Endodermal cell (in vitro differentiated cells): Measurements from ENCODE around the gene UBL3. TPM values are rescaled to one million over a fixed set of nuclear protein-coding genes. Genes with fewer than 3 reads are reported as not detected.

Experiments used
- DNase-seq: peaks from one replicate; pipeline ENCODE4 v3.0.0-alpha.2; 2017
- H3K27ac ChIP-seq: 2 replicates; pipeline ENCODE4 v1.5.1; 2013; ENCODE audit warnings: mild to moderate bottlenecking, low read depth, low read length, moderate library complexity
- H3K27me3 ChIP-seq: 2 replicates; pipeline ENCODE4 v1.6.1; 2013; ENCODE audit warnings: mild to moderate bottlenecking, low read length, moderate library complexity; ENCODE audit not compliant: insufficient read depth, control insufficient read depth, poor library complexity, severe bottlenecking
- H3K36me3 ChIP-seq: 2 replicates; pipeline ENCODE4 v1.7.0; 2013; ENCODE audit warnings: mild to moderate bottlenecking, low read length, moderate library complexity; ENCODE audit not compliant: control insufficient read depth, insufficient read depth
- H3K4me1 ChIP-seq: one replicate; pipeline ENCODE4 v1.7.0; 2013; ENCODE audit warnings: low read length; ENCODE audit not compliant: control insufficient read depth, insufficient read depth
- H3K4me3 ChIP-seq: 2 replicates; pipeline ENCODE4 v1.5.1; 2013; ENCODE audit warnings: mild to moderate bottlenecking, low read length, moderate library complexity
- H3K9ac ChIP-seq: 2 replicates; pipeline ENCODE4 v1.6.1; 2013; ENCODE audit warnings: mild to moderate bottlenecking, low read length, moderate library complexity; ENCODE audit not compliant: poor library complexity, severe bottlenecking; ENCODE audit errors: extremely low read depth
- H3K9me3 ChIP-seq: 2 replicates; pipeline ENCODE4 v1.6.1; 2013; ENCODE audit warnings: mild to moderate bottlenecking, low read length, moderate library complexity; ENCODE audit not compliant: control insufficient read depth
- H3K27ac Mint-ChIP-seq: 2 replicates; pipeline ENCODE4 v1.8.0; 2020; ENCODE audit warnings: mixed read lengths
- H3K27me3 Mint-ChIP-seq: 2 replicates; pipeline ENCODE4 v1.8.0; 2021; ENCODE audit warnings: mild to moderate bottlenecking, mixed read lengths; ENCODE audit not compliant: insufficient read depth
- H3K36me3 Mint-ChIP-seq: 2 replicates; pipeline ENCODE4 v1.8.0; 2020; ENCODE audit warnings: low read depth, mixed read lengths
- H3K4me1 Mint-ChIP-seq: 2 replicates; pipeline ENCODE4 v1.8.0; 2020; ENCODE audit warnings: mixed read lengths
- H3K4me3 Mint-ChIP-seq: 2 replicates; pipeline ENCODE4 v1.8.0; 2020; ENCODE audit warnings: mild to moderate bottlenecking, moderate library complexity, mixed read lengths
- H3K9me3 Mint-ChIP-seq: 2 replicates; pipeline ENCODE4 v1.8.0; 2020; ENCODE audit warnings: mild to moderate bottlenecking, mixed read lengths
- CTCF ChIP-seq: fragments of 200-600 bp; sonication (generic); conservative IDR thresholded peaks from 2 replicates; pipeline ENCODE4 v1.5.0; 2021; ENCODE audit warnings: antibody characterized with exemption, mild to moderate bottlenecking
- WGBS, 2 experiments: methylation state at CpG; one replicate each; pipeline versions ENCODE4 v1.1.5 to v1.1.7; 2013; ENCODE audit warnings: missing lambda C conversion rate in 2 of 2, mixed read lengths in 1 of 2; ENCODE audit not compliant: insufficient coverage in 1 of 2, insufficient read length in 1 of 2; 5-methylcytosine and 5-hydroxymethylcytosine counted together
- total RNA-seq, 2 donors: library from RNA; stranded (reverse); fragmentation: NEBNext Ultra II Directional in 1 of 2; extraction: Animal tissue kit (Norgen Biotek cat#: 25700) in 1 of 2; gene quantifications; 2 replicates in 1 of 2; 3 replicates in 1 of 2; pipeline ENCODE4 v1.2.1, GENCODE V29; 2021

Gene UBL3
- total RNA-seq, 2 donors from 2014 or later = 16.5 to 22.3 TPM

- Histone ChIP-seq H3K4me3 (no peak overlapping the region), H3K4me1 (peaks cover 10% of the 10 kb centered on the region), H3K27me3 (no peaks in the 10 kb centered on the region), H3K36me3 (no peaks in the 10 kb centered on the region), H3K9me3 (no peaks in the 10 kb centered on the region), H3K9ac (no peak overlapping the region), H3K27ac (no peak overlapping the region)
- peaks cover 13% of the 10 kb centered on the region for H3K4me1 Mint-ChIP-seq
- H3K4me3 Mint-ChIP-seq = no peak overlapping the region
- no peaks in the 10 kb centered on the region for H3K36me3 Mint-ChIP-seq
- H3K9me3 Mint-ChIP-seq = no peaks in the 10 kb centered on the region
- DNase-seq = no peak
- H3K27me3 Mint-ChIP-seq = no peaks in the 10 kb centered on the region
- no peak for TF ChIP-seq CTCF
- whole genome bisulfite sequencing, 2 experiments = 92% methylated on average over 1 of the region's 1 CpG; no CpG with 5 or more reads in 1 of the 2 experiments
- no peak overlapping the region for H3K27ac Mint-ChIP-seq
These were observed 7.8 kb upstream of the UBL3 start for GRCh38 chr13:29858231-29858630.

DNA sequence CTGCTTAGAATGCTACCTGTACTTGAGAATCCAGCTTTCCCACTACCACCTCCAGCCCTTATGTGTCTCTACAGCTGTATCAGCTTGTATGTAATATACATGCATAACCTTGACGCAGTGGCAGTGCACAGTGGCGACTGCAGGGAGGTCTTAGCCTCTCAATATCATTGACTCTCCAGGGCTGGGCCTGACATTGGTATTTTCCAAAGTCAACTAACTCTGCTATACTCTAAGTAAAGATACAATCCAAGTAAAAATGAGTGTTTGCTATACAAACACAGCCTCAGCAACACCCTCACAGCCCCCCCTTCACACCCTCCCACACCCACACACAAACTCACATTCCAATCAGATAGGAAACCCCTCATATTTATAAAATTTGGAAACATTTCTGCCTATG lies 6.7 kb upstream of the UBL3 start:
- peaks cover 13% of the 10 kb centered on the region for H3K4me1 Mint-ChIP-seq
- DNase-seq = no peak
- 96% methylated on average over 2 of the region's 2 CpGs; no CpG with 5 or more reads in 1 of the 2 experiments for WGBS, 2 experiments
- no peaks in the 10 kb centered on the region for H3K9me3 Mint-ChIP-seq
- H3K27me3 Mint-ChIP-seq = no peaks in the 10 kb centered on the region
- no peak overlapping the region for H3K4me3 Mint-ChIP-seq
- no peaks in the 10 kb centered on the region for H3K36me3 Mint-ChIP-seq
- H3K27ac Mint-ChIP-seq = no peak overlapping the region
- peaks cover 10% of the 10 kb centered on the region for H3K4me1 ChIP-seq
- H3K27me3 ChIP-seq = no peaks in the 10 kb centered on the region
- no peak overlapping the region for H3K9ac ChIP-seq
- H3K9me3 ChIP-seq = no peaks in the 10 kb centered on the region
- H3K4me3 ChIP-seq = no peak overlapping the region
- H3K36me3 ChIP-seq = no peaks in the 10 kb centered on the region
- no peak overlapping the region for H3K27ac ChIP-seq
- TF ChIP-seq CTCF = no peak

DNA sequence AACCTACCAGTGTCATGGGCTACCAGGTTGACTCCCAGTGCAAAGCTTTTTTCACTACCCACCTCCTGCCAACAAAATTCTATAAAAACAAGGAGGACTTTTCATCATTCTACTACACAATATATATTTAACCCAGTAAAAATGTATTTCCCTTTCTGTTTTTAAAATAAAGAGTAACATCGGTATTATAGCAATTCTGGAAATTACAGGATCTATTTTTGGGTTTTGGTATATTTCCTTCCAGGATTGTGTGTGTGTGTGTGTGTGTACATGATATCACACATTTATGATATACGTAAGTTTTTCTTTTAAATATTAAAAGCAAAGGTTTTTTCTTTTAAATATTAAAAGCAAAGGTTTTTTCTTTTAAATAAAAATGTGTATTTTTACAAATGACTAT lies 6.0 kb upstream of the UBL3 start:
- Mint-ChIP-seq H3K4me3 (no peak overlapping the region), H3K27ac (no peak overlapping the region), H3K27me3 (no peaks in the 10 kb centered on the region), H3K36me3 (no peaks in the 10 kb centered on the region), H3K9me3 (no peaks in the 10 kb centered on the region), H3K4me1 (peaks cover 13% of the 10 kb centered on the region)
- WGBS, 2 experiments = 100% methylated on average over 1 of the region's 2 CpGs; no CpG with 5 or more reads in 1 of the 2 experiments
- H3K27ac ChIP-seq = no peak overlapping the region
- DNase-seq = no peak
- no peaks in the 10 kb centered on the region for H3K9me3 ChIP-seq
- no peak overlapping the region for H3K9ac ChIP-seq
- no peaks in the 10 kb centered on the region for H3K36me3 ChIP-seq
- peaks cover 10% of the 10 kb centered on the region for H3K4me1 ChIP-seq
- no peaks in the 10 kb centered on the region for H3K27me3 ChIP-seq
- H3K4me3 ChIP-seq = no peak overlapping the region
- TF ChIP-seq CTCF = no peak
